ENCODE data around the gene GLIS1. TPM values are rescaled to one million over a fixed set of nuclear protein-coding genes. Genes with fewer than 3 reads are reported as not detected.

The GLIS1 gene
- total RNA-seq, 1 donor from 2014 or later = 0.07 TPM

DNA sequence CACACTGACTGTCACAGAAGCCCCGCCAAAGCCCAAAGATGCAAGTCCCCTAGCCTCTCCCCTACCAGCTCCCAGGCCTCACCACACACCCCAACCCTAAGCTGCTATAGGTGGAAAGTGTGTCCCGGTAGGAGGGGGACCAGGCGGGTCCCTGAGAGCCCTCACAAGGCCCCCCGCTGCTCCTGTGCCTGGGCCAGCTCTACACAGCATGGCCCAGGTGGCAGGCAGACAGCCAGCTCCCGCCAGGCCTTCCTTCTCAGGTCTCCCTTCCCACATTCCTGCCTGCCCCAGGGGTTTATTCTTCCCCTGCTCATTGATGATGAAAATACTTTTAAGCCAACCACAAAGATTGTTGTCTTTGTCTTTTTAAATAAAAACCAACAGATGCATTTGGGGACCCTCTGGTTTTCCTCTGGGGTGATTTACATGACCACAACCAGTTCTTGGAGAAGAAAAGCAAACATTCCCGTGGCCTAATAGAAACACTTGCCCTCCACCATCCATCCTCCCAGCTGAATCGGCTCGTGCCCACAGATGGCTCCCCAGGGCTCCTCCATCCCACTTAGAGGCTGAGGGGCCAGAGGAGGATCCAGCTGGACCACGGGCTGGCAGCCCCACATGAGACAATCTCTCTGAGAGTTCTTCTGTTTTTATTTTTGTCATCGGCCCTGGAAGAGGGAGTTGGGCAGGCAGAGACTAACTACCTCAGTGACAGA lies 186.7 kb downstream of the GLIS1 start:
- TF ChIP-seq, protein P1, sequence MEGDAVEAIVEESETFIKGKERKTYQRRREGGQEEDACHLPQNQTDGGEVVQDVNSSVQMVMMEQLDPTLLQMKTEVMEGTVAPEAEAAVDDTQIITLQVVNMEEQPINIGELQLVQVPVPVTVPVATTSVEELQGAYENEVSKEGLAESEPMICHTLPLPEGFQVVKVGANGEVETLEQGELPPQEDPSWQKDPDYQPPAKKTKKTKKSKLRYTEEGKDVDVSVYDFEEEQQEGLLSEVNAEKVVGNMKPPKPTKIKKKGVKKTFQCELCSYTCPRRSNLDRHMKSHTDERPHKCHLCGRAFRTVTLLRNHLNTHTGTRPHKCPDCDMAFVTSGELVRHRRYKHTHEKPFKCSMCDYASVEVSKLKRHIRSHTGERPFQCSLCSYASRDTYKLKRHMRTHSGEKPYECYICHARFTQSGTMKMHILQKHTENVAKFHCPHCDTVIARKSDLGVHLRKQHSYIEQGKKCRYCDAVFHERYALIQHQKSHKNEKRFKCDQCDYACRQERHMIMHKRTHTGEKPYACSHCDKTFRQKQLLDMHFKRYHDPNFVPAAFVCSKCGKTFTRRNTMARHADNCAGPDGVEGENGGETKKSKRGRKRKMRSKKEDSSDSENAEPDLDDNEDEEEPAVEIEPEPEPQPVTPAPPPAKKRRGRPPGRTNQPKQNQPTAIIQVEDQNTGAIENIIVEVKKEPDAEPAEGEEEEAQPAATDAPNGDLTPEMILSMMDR (IDR thresholded peaks at IDR 0.05; ENCODE audit: insufficient read depth, low read depth, low read length) = no peak
- TF ChIP-seq EZH2 (IDR thresholded peaks at IDR 0.05; ENCODE audit: insufficient read depth, low read length) = no peak
- H3K4me2 ChIP-seq (ENCODE audit: low read length) = no peak overlapping the region
- H3K27me3 ChIP-seq (ENCODE audit: insufficient read depth, low read length) = no peaks in the 10 kb centered on the region
- no peak overlapping the region for H2AFZ ChIP-seq (ENCODE audit: low read depth, low read length)
- peaks cover 33% of the 10 kb centered on the region for H3K27me3 Mint-ChIP-seq (ENCODE audit: low read depth, unreplicated experiment)
- no peak overlapping the region for H3K4me3 Mint-ChIP-seq (ENCODE audit: unreplicated experiment)
- H3K9me3 ChIP-seq (ENCODE audit: insufficient read depth, low read depth, low read length) = no peaks in the 10 kb centered on the region
- no peak overlapping the region for H3K27ac Mint-ChIP-seq (ENCODE audit: unreplicated experiment)
- H3K36me3 ChIP-seq (ENCODE audit: insufficient read depth, low read length) = no peaks in the 10 kb centered on the region
- H3K79me2 ChIP-seq (ENCODE audit: insufficient read depth, low read length) = no peaks in the 10 kb centered on the region
- DNase-seq (ENCODE audit: low read depth) (peak; percentile 44), FAIRE-seq (no peak)
- peaks cover 4% of the 10 kb centered on the region for H3K4me1 ChIP-seq (ENCODE audit: insufficient read depth, low read length)
- H4K20me1 ChIP-seq (ENCODE audit: insufficient read depth, low read length) = peaks cover 96% of the 10 kb centered on the region
- H3K9me3 Mint-ChIP-seq (ENCODE audit: unreplicated experiment) = no peaks in the 10 kb centered on the region
- no peaks in the 10 kb centered on the region for H3K4me1 Mint-ChIP-seq (ENCODE audit: low read depth, unreplicated experiment)
- no peak overlapping the region for H3K27ac ChIP-seq (ENCODE audit: low read depth, low read length)
- H3K4me3 ChIP-seq (ENCODE audit: insufficient read depth, low read depth, low read length) = no peak overlapping the region
- no peak overlapping the region for H3K9ac ChIP-seq (ENCODE audit: low read length)
- no peaks in the 10 kb centered on the region for H3K36me3 Mint-ChIP-seq (ENCODE audit: low read depth, unreplicated experiment)

DNA sequence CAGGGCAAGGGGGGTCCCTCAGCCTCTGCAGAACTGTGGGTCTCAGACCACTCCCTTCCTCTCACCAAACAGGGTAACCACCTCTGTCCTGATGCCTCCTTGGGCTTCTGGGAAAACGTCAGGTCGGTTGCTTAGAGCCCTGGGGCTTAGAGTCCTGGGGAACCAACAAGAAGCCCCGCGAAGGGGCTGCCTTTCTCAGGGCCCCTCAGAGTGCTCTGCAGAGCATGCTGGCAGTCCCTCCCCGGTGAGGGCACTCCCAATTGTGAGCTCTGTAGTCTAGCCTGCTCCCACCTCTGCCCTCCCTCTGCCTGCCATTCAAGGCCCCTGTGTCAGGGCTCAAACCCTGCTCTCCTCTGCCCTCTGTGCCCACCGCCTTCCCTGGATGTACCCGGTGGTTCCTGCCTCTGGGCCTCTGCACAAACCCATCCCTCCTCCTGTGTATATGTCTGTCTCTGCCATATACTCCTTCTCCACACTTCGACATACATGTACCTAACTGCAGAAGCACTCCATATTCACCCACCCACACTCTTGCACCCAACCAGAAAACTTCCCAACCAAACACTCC lies 187.5 kb downstream of the GLIS1 start:
- Histone ChIP-seq H3K9ac (ENCODE audit: low read length) (no peak overlapping the region), H4K20me1 (ENCODE audit: insufficient read depth, low read length) (peaks cover 96% of the 10 kb centered on the region), H3K27me3 (ENCODE audit: insufficient read depth, low read length) (no peaks in the 10 kb centered on the region), H3K27ac (ENCODE audit: low read depth, low read length) (no peak overlapping the region), H3K9me3 (ENCODE audit: insufficient read depth, low read depth, low read length) (no peaks in the 10 kb centered on the region), H3K4me1 (ENCODE audit: insufficient read depth, low read length) (peaks cover 4% of the 10 kb centered on the region), H3K4me2 (ENCODE audit: low read length) (no peak overlapping the region), H3K79me2 (ENCODE audit: insufficient read depth, low read length) (peaks cover under 1% of the 10 kb centered on the region), H2AFZ (ENCODE audit: low read depth, low read length) (no peak overlapping the region), H3K36me3 (ENCODE audit: insufficient read depth, low read length) (no peaks in the 10 kb centered on the region), H3K4me3 (ENCODE audit: insufficient read depth, low read depth, low read length) (no peak overlapping the region)
- no peaks in the 10 kb centered on the region for H3K9me3 Mint-ChIP-seq (ENCODE audit: unreplicated experiment)
- H3K4me1 Mint-ChIP-seq (ENCODE audit: low read depth, unreplicated experiment) = no peaks in the 10 kb centered on the region
- no peak overlapping the region for H3K27ac Mint-ChIP-seq (ENCODE audit: unreplicated experiment)
- DNase-seq (ENCODE audit: low read depth) (no peak), FAIRE-seq (no peak)
- TF ChIP-seq, protein P1 (IDR thresholded peaks at IDR 0.05; ENCODE audit: insufficient read depth, low read depth, low read length) = no peak
- TF ChIP-seq EZH2 (IDR thresholded peaks at IDR 0.05; ENCODE audit: insufficient read depth, low read length) = no peak
- peaks cover 35% of the 10 kb centered on the region for H3K27me3 Mint-ChIP-seq (ENCODE audit: low read depth, unreplicated experiment)
- H3K4me3 Mint-ChIP-seq (ENCODE audit: unreplicated experiment) = no peak overlapping the region
- no peaks in the 10 kb centered on the region for H3K36me3 Mint-ChIP-seq (ENCODE audit: low read depth, unreplicated experiment)

DNA sequence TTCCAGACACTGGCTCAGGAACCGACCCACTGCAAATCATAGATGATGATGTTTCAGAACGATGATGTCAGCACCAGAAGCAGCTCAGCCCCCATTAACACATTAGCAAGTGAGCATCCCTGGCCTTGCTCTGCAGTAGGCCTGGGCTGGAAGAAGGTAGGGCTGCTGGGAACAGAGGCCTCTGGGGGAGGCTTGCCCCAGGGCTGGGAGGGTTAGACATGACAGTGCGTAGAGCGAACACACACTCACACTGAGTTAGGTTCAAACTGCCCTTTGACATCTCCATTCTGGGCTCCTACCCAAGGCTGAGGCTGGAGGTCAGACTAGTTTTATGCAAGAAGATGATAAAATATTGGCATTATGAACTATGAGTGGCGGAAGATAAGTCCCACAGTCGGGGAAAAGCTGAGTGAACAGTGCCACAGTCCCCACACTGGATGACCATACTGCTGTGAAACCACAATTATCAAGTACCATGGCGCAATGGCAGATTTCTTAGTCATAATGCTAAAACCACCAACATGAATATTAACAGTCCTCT lies 188.7 kb downstream of the GLIS1 start:
- no peaks in the 10 kb centered on the region for H3K36me3 ChIP-seq (ENCODE audit: insufficient read depth, low read length)
- TF ChIP-seq, protein P1 (IDR thresholded peaks at IDR 0.05; ENCODE audit: insufficient read depth, low read depth, low read length) = no peak
- no peak for TF ChIP-seq EZH2 (IDR thresholded peaks at IDR 0.05; ENCODE audit: insufficient read depth, low read length)
- DNase-seq (ENCODE audit: low read depth) = peak; percentile 73
- peaks cover 3% of the 10 kb centered on the region for H3K79me2 ChIP-seq (ENCODE audit: insufficient read depth, low read length)
- H2AFZ ChIP-seq (ENCODE audit: low read depth, low read length) = no peak overlapping the region
- no peaks in the 10 kb centered on the region for H3K9me3 ChIP-seq (ENCODE audit: insufficient read depth, low read depth, low read length)
- peaks cover 48% of the 10 kb centered on the region for H3K27me3 Mint-ChIP-seq (ENCODE audit: low read depth, unreplicated experiment)
- H3K4me1 ChIP-seq (ENCODE audit: insufficient read depth, low read length) = peaks cover 4% of the 10 kb centered on the region
- H4K20me1 ChIP-seq (ENCODE audit: insufficient read depth, low read length) = peaks cover 93% of the 10 kb centered on the region
- H3K4me3 ChIP-seq (ENCODE audit: insufficient read depth, low read depth, low read length) = no peak overlapping the region
- H3K27ac ChIP-seq (ENCODE audit: low read depth, low read length) = no peak overlapping the region
- no peaks in the 10 kb centered on the region for H3K27me3 ChIP-seq (ENCODE audit: insufficient read depth, low read length)
- H3K27ac Mint-ChIP-seq (ENCODE audit: unreplicated experiment) = no peak overlapping the region
- no peaks in the 10 kb centered on the region for H3K36me3 Mint-ChIP-seq (ENCODE audit: low read depth, unreplicated experiment)
- no peak overlapping the region for H3K4me2 ChIP-seq (ENCODE audit: low read length)
- H3K9me3 Mint-ChIP-seq (ENCODE audit: unreplicated experiment) = no peaks in the 10 kb centered on the region
- no peak for FAIRE-seq
- H3K9ac ChIP-seq (ENCODE audit: low read length) = no peak overlapping the region
- H3K4me3 Mint-ChIP-seq (ENCODE audit: unreplicated experiment) = no peak overlapping the region
- no peaks in the 10 kb centered on the region for H3K4me1 Mint-ChIP-seq (ENCODE audit: low read depth, unreplicated experiment)
